ENCODE data around the gene EBI3. TPM values are rescaled to one million over a fixed set of nuclear protein-coding genes. Genes with fewer than 3 reads are reported as not detected.
A peak's percentile ranks its signal among the peaks of the same experiment; 100 is the strongest.

Gene EBI3
- total RNA-seq, 1 donor from 2014 or later = not detected

DNA sequence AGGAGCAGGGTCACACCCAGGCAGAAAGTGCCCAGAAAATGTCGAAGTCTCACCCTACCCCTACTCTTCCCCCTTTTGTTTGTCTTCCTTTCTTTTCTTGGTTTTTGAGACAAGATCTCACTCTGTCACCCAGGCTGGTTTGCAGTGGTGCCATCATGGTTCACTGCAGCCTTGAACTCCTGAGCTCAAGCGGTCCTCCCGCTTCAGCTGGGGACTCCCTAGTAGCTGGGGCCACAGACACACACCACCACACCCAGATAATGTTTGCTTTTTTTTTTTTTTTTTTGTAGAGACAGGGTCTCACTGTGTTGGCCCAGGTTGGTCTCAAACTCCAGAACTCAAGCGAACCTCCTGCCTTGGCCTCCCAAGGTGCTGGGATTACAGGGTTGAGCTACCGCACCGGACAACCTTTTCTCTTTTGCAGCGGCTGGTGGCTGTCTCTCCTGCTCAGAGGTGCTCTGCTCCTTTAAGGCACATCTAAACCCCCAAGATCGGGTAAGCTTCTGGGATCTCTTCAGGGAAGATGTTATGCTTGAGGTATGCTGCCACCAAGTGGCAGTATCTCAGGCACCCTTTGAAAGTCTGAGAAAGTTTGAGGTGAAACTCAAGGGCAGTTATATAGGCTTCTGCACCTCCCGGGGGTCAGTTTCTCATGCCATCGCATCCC lies 22.4 kb upstream of the EBI3 start:
- DNase-seq (ENCODE audit: low spot score, unreplicated experiment) = no peak
- Mint-ChIP-seq H3K4me3 (ENCODE audit: low read depth) (no peak overlapping the region), H3K36me3 (ENCODE audit: insufficient read depth) (no peaks in the 10 kb centered on the region), H3K27me3 (peaks cover 17% of the 10 kb centered on the region), H3K27ac (no peak overlapping the region), H3K4me1 (ENCODE audit: low read depth) (no peaks in the 10 kb centered on the region), H3K9me3 (ENCODE audit: low read depth) (no peaks in the 10 kb centered on the region)
- TF ChIP-seq, protein P1, sequence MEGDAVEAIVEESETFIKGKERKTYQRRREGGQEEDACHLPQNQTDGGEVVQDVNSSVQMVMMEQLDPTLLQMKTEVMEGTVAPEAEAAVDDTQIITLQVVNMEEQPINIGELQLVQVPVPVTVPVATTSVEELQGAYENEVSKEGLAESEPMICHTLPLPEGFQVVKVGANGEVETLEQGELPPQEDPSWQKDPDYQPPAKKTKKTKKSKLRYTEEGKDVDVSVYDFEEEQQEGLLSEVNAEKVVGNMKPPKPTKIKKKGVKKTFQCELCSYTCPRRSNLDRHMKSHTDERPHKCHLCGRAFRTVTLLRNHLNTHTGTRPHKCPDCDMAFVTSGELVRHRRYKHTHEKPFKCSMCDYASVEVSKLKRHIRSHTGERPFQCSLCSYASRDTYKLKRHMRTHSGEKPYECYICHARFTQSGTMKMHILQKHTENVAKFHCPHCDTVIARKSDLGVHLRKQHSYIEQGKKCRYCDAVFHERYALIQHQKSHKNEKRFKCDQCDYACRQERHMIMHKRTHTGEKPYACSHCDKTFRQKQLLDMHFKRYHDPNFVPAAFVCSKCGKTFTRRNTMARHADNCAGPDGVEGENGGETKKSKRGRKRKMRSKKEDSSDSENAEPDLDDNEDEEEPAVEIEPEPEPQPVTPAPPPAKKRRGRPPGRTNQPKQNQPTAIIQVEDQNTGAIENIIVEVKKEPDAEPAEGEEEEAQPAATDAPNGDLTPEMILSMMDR (IDR thresholded peaks at IDR 0.05; ENCODE audit: unreplicated experiment) = no peak

DNA sequence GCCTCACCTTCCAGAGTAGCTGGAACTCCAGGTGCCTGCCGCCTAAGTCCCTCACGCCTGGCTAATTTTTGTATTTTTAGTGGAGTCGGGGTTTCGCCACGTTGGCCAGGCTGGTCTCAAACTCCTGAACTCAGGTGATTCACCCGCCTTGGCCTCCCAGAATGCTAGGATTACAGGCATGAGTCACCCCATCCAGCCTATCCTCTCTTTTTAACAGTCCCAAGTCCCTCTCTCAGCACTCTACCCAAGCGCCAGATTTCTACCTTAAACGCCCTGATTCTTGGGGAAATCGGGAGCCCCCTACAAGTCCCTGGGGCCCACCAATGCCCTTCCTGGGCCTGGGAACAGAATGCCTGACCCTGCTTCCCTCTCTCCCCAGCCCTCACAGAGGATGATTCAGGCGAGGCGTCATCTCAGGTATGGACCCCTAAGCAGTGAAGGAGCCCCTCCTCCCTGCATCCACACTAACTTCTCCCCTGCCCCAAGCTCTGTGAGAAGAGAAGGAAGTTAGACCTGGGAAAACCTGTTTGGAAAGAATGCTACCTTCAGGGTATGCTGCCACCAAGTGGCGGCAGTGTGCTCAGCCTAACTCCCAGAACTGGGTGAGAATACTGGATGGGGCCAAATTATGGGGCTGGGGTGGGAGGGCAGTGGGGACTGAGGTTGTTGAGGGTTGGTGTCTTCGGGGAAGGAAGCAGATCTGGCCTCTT lies 20.8 kb upstream of the EBI3 start:
- H3K36me3 Mint-ChIP-seq (ENCODE audit: insufficient read depth) = no peaks in the 10 kb centered on the region
- DNase-seq (ENCODE audit: low spot score, unreplicated experiment) = no peak
- no peak overlapping the region for H3K4me3 Mint-ChIP-seq (ENCODE audit: low read depth)
- no peaks in the 10 kb centered on the region for H3K9me3 Mint-ChIP-seq (ENCODE audit: low read depth)
- TF ChIP-seq, protein P1 (IDR thresholded peaks at IDR 0.05; ENCODE audit: unreplicated experiment) = peak; percentile 58
- no peak overlapping the region for H3K27ac Mint-ChIP-seq
- peaks cover 15% of the 10 kb centered on the region for H3K27me3 Mint-ChIP-seq
- no peaks in the 10 kb centered on the region for H3K4me1 Mint-ChIP-seq (ENCODE audit: low read depth)

DNA sequence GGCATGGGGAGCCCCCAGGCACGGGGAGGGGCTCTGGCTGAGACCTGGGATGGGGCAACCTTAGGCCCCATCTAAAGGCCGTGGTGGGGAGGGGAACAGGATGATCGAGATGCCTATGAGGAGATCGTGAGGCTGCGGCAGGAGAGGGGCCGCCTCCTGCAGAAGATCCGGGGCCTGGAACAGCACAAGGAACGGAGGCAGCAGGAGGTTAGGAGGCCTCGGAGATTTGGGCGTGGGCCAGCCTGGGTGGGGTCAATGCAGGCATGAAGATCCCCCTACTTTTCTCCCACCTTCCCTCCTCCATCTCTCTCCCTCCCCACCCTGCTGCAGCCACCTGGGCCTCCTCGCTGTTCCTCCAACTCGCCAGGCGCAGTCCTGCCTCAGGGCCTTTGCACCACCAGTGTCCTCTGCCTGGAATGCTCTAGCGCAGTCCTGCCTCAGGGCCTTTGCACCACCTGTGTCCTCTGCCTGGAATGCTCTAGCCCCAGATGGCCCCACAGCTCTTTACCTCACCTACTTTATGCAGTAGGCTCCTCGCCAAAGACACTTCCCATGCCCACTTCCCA lies 19.1 kb upstream of the EBI3 start:
- DNase-seq (ENCODE audit: low spot score, unreplicated experiment) = no peak
- Mint-ChIP-seq H3K27ac (no peak overlapping the region), H3K4me3 (ENCODE audit: low read depth) (no peak overlapping the region), H3K36me3 (ENCODE audit: insufficient read depth) (no peaks in the 10 kb centered on the region), H3K9me3 (ENCODE audit: low read depth) (no peaks in the 10 kb centered on the region), H3K27me3 (peaks cover 15% of the 10 kb centered on the region), H3K4me1 (ENCODE audit: low read depth) (no peaks in the 10 kb centered on the region)
- TF ChIP-seq, protein P1 (IDR thresholded peaks at IDR 0.05; ENCODE audit: unreplicated experiment) = no peak

DNA sequence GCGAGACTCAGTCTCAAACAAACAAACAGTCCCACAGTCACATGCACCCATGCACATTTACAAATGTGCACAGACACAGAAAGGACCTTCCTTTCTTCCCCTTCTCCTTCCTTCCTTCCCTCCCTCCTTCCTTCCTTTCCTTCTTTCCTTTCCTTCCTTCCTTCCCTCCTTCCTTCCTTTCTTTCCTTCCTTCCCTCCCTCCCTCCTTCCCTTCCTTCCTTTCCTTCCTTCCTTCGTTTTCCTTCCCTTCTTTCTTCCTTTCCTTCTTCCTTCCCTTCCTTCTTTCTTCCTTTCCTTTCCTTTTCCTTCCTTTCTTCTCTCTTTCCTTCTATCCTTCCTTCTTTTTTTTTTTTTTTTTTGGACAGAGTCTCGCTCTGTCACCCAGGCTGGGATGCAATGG lies 16.2 kb upstream of the EBI3 start:
- DNase-seq (ENCODE audit: low spot score, unreplicated experiment) = no peak
- H3K4me1 Mint-ChIP-seq (ENCODE audit: low read depth) = no peaks in the 10 kb centered on the region
- no peaks in the 10 kb centered on the region for H3K9me3 Mint-ChIP-seq (ENCODE audit: low read depth)
- H3K27me3 Mint-ChIP-seq = peaks cover 15% of the 10 kb centered on the region
- H3K4me3 Mint-ChIP-seq (ENCODE audit: low read depth) = no peak overlapping the region
- peak overlapping the region; percentile 31 for H3K27ac Mint-ChIP-seq
- no peaks in the 10 kb centered on the region for H3K36me3 Mint-ChIP-seq (ENCODE audit: insufficient read depth)
- TF ChIP-seq, protein P1 (IDR thresholded peaks at IDR 0.05; ENCODE audit: unreplicated experiment) = no peak

DNA sequence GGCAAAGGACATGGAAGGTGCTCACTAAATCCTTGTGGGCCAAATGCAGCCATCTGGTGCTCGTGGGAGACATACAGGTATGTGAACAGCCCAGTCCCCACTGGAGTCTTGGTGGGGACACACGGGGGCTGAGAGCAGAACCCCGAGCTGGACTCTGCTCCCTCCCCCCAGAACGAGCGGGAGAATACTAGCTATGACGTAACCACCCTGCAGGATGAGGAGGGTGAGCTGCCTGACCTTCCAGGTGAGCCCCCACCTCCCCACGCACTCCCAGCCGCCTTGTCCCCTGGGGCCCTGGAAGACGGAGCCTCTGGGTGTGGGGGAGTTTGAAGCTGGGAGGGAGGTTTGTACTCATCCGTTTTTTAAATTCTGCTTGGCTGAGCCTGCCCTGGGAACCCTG lies 13.5 kb upstream of the EBI3 start:
- Mint-ChIP-seq H3K4me3 (ENCODE audit: low read depth) (no peak overlapping the region), H3K27me3 (peaks cover 15% of the 10 kb centered on the region), H3K4me1 (ENCODE audit: low read depth) (no peaks in the 10 kb centered on the region), H3K36me3 (ENCODE audit: insufficient read depth) (no peaks in the 10 kb centered on the region), H3K27ac (no peak overlapping the region), H3K9me3 (ENCODE audit: low read depth) (no peaks in the 10 kb centered on the region)
- TF ChIP-seq, protein P1 (IDR thresholded peaks at IDR 0.05; ENCODE audit: unreplicated experiment) = no peak
- DNase-seq (ENCODE audit: low spot score, unreplicated experiment) = no peak
